ENCODE results near the gene SLC19A2. TPM values are rescaled to one million over a fixed set of nuclear protein-coding genes. Genes with fewer than 3 reads are reported as not detected.

The SLC19A2 gene
- total RNA-seq, 4 donors from 2014 or later: 12.6 to 52.4 (median 16.7) TPM

DNA sequence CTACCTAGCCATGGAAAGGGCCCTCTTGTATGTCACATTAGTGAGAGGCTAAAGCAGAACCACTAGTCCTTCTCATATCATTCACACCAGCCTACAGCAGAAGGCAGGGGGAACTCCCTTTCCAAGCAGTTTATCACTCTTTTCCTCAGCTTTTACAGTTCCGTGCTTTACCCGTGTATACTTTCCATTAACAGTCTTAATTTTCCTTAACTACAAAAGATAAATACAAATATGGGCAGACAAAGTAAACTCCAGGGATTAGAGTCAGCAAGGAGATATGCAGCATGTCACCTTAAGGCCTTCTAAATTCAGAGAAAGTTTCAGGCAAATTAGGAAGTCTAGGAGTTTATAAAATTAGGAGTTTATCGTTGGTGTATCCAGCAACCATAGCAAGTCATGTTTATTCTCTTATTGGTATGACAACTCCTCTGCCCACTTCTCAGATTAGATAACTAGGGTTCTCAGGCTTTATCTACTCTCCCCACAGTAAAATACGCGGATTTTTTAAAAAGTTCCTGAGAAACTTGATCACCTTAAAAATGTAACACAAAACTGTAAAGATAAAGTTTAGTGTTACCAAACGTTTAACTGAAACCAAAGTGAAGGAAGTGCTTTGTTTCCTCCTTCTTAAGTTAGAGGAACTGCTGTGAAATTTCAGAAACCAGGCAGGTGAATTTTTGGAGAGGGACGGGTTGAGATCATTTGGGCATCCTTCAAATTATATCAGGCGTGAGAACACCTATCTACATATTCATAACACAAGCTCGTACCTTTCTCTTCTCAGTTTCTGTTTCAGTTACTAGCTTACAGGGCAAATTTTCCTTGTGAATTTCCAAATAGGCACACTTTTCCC lies 42.7 kb upstream of the SLC19A2 start:
- Histone ChIP-seq H3K4me1 (no peaks in the 10 kb centered on the region), H3K27me3 (no peaks in the 10 kb centered on the region), H3K4me3 (no peak overlapping the region), H3K9me3 (no peaks in the 10 kb centered on the region), H3K36me3 (no peaks in the 10 kb centered on the region), H3K27ac (no peak overlapping the region)
- no peak for TF ChIP-seq CTCF (IDR thresholded peaks at IDR 0.05)
- TF ChIP-seq POLR2A (IDR thresholded peaks at IDR 0.05): no peak
- intact Hi-C loops (cut with DNase I; ENCODE audit: low total_unique reads): no loop called here
- DNase-seq: no peak

- Histone ChIP-seq H3K9me3 (no peaks in the 10 kb centered on the region), H3K27ac (no peak overlapping the region), H3K4me1 (no peaks in the 10 kb centered on the region), H3K36me3 (no peaks in the 10 kb centered on the region), H3K4me3 (no peak overlapping the region), H3K27me3 (no peaks in the 10 kb centered on the region)
- intact Hi-C loops (cut with DNase I; ENCODE audit: low total_unique reads): no loop called here
- DNase-seq: no peak
- TF ChIP-seq CTCF (IDR thresholded peaks at IDR 0.05) (no peak), POLR2A (IDR thresholded peaks at IDR 0.05) (no peak)
These were observed 41.9 kb upstream of the SLC19A2 start for GRCh38 chr1:169527451-169528214.

DNA sequence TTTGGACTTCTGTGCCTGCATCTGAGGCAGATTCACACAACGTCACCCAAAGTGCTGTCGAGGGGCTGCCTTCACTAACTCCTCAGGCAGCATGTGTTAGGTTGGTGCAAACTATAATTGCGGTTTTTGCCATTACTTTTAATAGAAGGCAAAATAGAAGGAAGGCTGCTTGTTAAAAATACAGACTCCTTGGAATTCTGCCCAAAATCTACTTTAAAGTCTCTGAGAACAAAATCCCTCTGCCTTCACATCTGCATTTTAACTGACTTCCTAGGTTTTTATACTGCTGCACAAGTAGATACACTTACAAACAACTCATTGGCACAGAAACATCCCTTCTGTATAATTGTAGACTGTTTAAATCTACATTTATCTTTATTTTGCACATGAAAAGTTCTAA lies 41.3 kb upstream of the SLC19A2 start:
- TF ChIP-seq CTCF (IDR thresholded peaks at IDR 0.05): no peak
- TF ChIP-seq POLR2A (IDR thresholded peaks at IDR 0.05): no peak

DNA sequence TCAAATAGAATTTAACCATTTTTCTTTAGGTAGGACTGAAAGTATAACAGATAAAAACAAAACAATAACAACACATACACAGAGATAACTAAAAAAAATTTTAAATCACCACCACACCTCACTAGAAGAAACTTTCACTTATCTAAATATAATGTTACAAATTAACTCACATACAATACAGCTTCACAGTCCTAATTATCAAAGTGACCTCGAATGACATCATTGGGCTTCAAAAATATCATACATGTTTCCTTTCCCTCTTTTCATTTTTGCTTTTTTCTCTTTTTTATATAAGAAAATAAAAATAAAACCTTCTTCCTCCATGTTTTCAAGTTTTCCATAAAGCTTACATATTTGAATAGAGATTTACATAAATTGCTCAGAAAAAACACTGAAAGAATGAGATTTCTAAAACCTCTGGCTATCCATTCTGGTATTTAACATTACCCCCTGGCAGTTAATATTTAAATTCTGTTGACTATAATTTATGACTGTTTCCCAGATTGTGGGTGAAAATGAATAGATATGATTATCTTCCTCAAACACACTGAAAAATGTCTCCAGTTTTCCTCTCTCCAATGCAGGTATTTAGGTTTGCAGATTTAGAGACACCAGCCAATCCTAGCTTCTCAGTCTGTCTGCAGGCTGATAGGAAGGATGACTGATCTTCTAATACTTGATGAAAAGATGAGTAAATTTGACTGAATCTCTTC lies 40.5 kb upstream of the SLC19A2 start:
- Histone ChIP-seq H3K4me3 (no peak overlapping the region), H3K9me3 (no peaks in the 10 kb centered on the region), H3K4me1 (no peaks in the 10 kb centered on the region), H3K27me3 (no peaks in the 10 kb centered on the region), H3K27ac (no peak overlapping the region), H3K36me3 (no peaks in the 10 kb centered on the region)
- intact Hi-C loops (cut with DNase I; ENCODE audit: low total_unique reads): no loop called here
- TF ChIP-seq CTCF (IDR thresholded peaks at IDR 0.05): no peak
- TF ChIP-seq POLR2A (IDR thresholded peaks at IDR 0.05): no peak
- no peak for DNase-seq

More for the DNA sequence above, 41.3 kb upstream of the SLC19A2 start:
- intact Hi-C loops (cut with DNase I; ENCODE audit: low total_unique reads): no loop called here
- no peaks in the 10 kb centered on the region for H3K36me3 ChIP-seq
- H3K9me3 ChIP-seq: no peaks in the 10 kb centered on the region
- H3K4me3 ChIP-seq: no peak overlapping the region
- no peaks in the 10 kb centered on the region for H3K27me3 ChIP-seq
- DNase-seq: no peak
- no peaks in the 10 kb centered on the region for H3K4me1 ChIP-seq
- H3K27ac ChIP-seq: no peak overlapping the region
